Ascending aorta (tissue), 2 donors: Measurements from ENCODE around the gene CREG2. TPM values are rescaled to one million over a fixed set of nuclear protein-coding genes. Genes with fewer than 3 reads are reported as not detected.
"Not testable (repeated sequence)": the region's sequence is repeated elsewhere in the genome, so short reads cannot be mapped to it uniquely, and the experiment has no call there.

ENCODE experiments used
- DNase-seq, 2 donors: peaks; one replicate each; pipeline ENCODE4 v3.0.0-alpha.2; 2019; ENCODE audit warnings: low spot score in 2 of 2
- H3K27ac ChIP-seq, 2 donors: fragments of 200-600 bp; sonication (generic); one replicate each; pipeline ENCODE4 v1.5.1; 2016 to 2017; ENCODE audit warnings: mild to moderate bottlenecking in 1 of 2
- H3K27me3 ChIP-seq: fragments of 200-600 bp; sonication (generic); one replicate; pipeline ENCODE4 v1.5.1; 2017
- H3K36me3 ChIP-seq, 2 donors: fragments of 200-600 bp; sonication (generic); one replicate each; pipeline ENCODE4 v1.5.1; 2016
- H3K4me1 ChIP-seq, 2 donors: fragments of 200-600 bp; sonication (generic); one replicate each; pipeline ENCODE4 v1.5.1; 2016 to 2017; ENCODE audit warnings: mild to moderate bottlenecking in 1 of 2
- H3K4me3 ChIP-seq, 2 donors: fragments of 200-600 bp; sonication (generic); one replicate each; pipeline ENCODE4 v1.5.1; 2016 to 2017; ENCODE audit warnings: mild to moderate bottlenecking in 1 of 2
- H3K9me3 ChIP-seq, 2 donors: fragments of 200-600 bp; sonication (generic); one replicate each; pipeline ENCODE4 v1.5.1; 2016
- CTCF ChIP-seq, 3 experiments: fragments of 200-600 bp in 2 of 3; fragments of 450-650 bp in 1 of 3; sonication (generic) in 2 of 3; IDR thresholded peaks; one replicate each; pipeline ENCODE4 v1.5.1; 2016 to 2019; ENCODE audit warnings: antibody characterized with exemption in 3 of 3, mild to moderate bottlenecking in 1 of 3, moderate library complexity in 1 of 3
- intact Hi-C: fragments of 100-400 bp; cut with DNase I; formaldehyde crosslinking; loops from one replicate; pipeline ENCODE4 v1.15.1; 2023
- total RNA-seq: library from RNA; depleted of rRNA; stranded (reverse); fragments of >200 nt; gene quantifications from one replicate; pipeline ENCODE4 v1.1.0, GENCODE V29; 2016

Gene CREG2
- total RNA-seq, 1 donor from 2014 or later, result not detected

GRCh38 chr2:101357376-101357775 is 29.9 kb downstream of the CREG2 start:
- no peaks in the 10 kb centered on the region for H3K36me3 ChIP-seq
- intact Hi-C loops, result no loop called here
- no peaks in the 10 kb centered on the region for H3K9me3 ChIP-seq
- H3K4me3 ChIP-seq, result no peak overlapping the region
- no peak for TF ChIP-seq CTCF (IDR thresholded peaks at IDR 0.05)
- no peak overlapping the region for H3K27ac ChIP-seq
- H3K27me3 ChIP-seq, result no peaks in the 10 kb centered on the region
- no peaks in the 10 kb centered on the region for H3K4me1 ChIP-seq
- DNase-seq, result no peak

GRCh38 chr2:101356521-101356920 is 30.8 kb downstream of the CREG2 start:
- no peak for TF ChIP-seq CTCF (IDR thresholded peaks at IDR 0.05)
- Histone ChIP-seq H3K4me1 (no peaks in the 10 kb centered on the region), H3K36me3 (no peaks in the 10 kb centered on the region), H3K4me3 (no peak overlapping the region), H3K27me3 (no peaks in the 10 kb centered on the region), H3K27ac (no peak overlapping the region), H3K9me3 (no peaks in the 10 kb centered on the region)
- intact Hi-C loops, result no loop called here
- DNase-seq, result no peak

- intact Hi-C loops, result no loop called here
- H3K27me3 ChIP-seq, result no peaks in the 10 kb centered on the region
- H3K9me3 ChIP-seq, result no peaks in the 10 kb centered on the region
- no peak overlapping the region for H3K27ac ChIP-seq
- no peaks in the 10 kb centered on the region for H3K36me3 ChIP-seq
- H3K4me1 ChIP-seq, result no peaks in the 10 kb centered on the region
- DNase-seq, result no peak
- TF ChIP-seq CTCF (IDR thresholded peaks at IDR 0.05), result no peak
- H3K4me3 ChIP-seq, result no peak overlapping the region
Observed at GRCh38 chr2:101356055-101356454, 31.2 kb downstream of the CREG2 start.

- no peak overlapping the region for H3K27ac ChIP-seq
- H3K36me3 ChIP-seq, result no peaks in the 10 kb centered on the region
- intact Hi-C loops, result no loop called here
- TF ChIP-seq CTCF (IDR thresholded peaks at IDR 0.05), result no peak
- DNase-seq, result no peak
- no peaks in the 10 kb centered on the region for H3K9me3 ChIP-seq
- no peaks in the 10 kb centered on the region for H3K27me3 ChIP-seq
- H3K4me1 ChIP-seq, result no peaks in the 10 kb centered on the region
- no peak overlapping the region for H3K4me3 ChIP-seq
Observed at GRCh38 chr2:101355401-101356054, 31.8 kb downstream of the CREG2 start.

- Histone ChIP-seq H3K4me1 (no peaks in the 10 kb centered on the region), H3K36me3 (no peaks in the 10 kb centered on the region), H3K27ac (no peak overlapping the region), H3K9me3 (no peaks in the 10 kb centered on the region), H3K27me3 (no peaks in the 10 kb centered on the region), H3K4me3 (no peak overlapping the region)
- intact Hi-C loops, result no loop called here
- DNase-seq, result no peak
- no peak for TF ChIP-seq CTCF (IDR thresholded peaks at IDR 0.05)
Observed at GRCh38 chr2:101354420-101355311, 32.6 kb downstream of the CREG2 start.

GRCh38 chr2:101352631-101353030 is 34.7 kb downstream of the CREG2 start:
- H3K9me3 ChIP-seq, H3K36me3 ChIP-seq, DNase-seq, H3K27me3 ChIP-seq, H3K4me3 ChIP-seq, H3K27ac ChIP-seq, H3K4me1 ChIP-seq, intact Hi-C loops: not testable (repeated sequence)
